ENCODE measurements around the gene P3R3URF.
A peak's percentile ranks its signal among the peaks of the same experiment; 100 is the strongest.

P3R3URF gene

GRCh38 chr1:46172321-46172720 is 4.0 kb downstream of the P3R3URF start:
- no peak for DNase-seq (ENCODE audit: low read depth in 2 of 2)

GRCh38 chr1:46171871-46172270 is 4.4 kb downstream of the P3R3URF start:
- no peak for DNase-seq (ENCODE audit: low read depth in 2 of 2)

GRCh38 chr1:46171351-46171750 is 4.9 kb downstream of the P3R3URF start:
- no peak for DNase-seq (ENCODE audit: low read depth in 2 of 2)

GRCh38 chr1:46169811-46170454 is 6.4 kb downstream of the P3R3URF start:
- no peak for DNase-seq (ENCODE audit: low read depth in 2 of 2)

GRCh38 chr1:46168477-46168876 is 7.8 kb downstream of the P3R3URF start:
- no peak for DNase-seq (ENCODE audit: low read depth in 2 of 2)

- DNase-seq (ENCODE audit: low read depth in 2 of 2): peak in 1 of 2 donors; percentile 13
Measured at GRCh38 chr1:46166521-46167462, 9.5 kb downstream of the P3R3URF start.

- DNase-seq (ENCODE audit: low read depth in 2 of 2): no peak
Measured at GRCh38 chr1:46160212-46160611, 16.1 kb downstream of the P3R3URF start.

- DNase-seq (ENCODE audit: low read depth in 2 of 2): no peak
Measured at GRCh38 chr1:46159516-46159915, 16.8 kb downstream of the P3R3URF start.

GRCh38 chr1:46158312-46159281 is 17.7 kb downstream of the P3R3URF start:
- no peak for DNase-seq (ENCODE audit: low read depth in 2 of 2)

GRCh38 chr1:46157916-46158311 is 18.4 kb downstream of the P3R3URF start:
- DNase-seq (ENCODE audit: low read depth in 2 of 2): no peak

- no peak for DNase-seq (ENCODE audit: low read depth in 2 of 2)
Measured at GRCh38 chr1:46153732-46154131, 22.6 kb downstream of the P3R3URF start.

- no peak for DNase-seq (ENCODE audit: low read depth in 2 of 2)
Measured at GRCh38 chr1:46153228-46153627, 23.1 kb downstream of the P3R3URF start.

- no peak for DNase-seq (ENCODE audit: low read depth in 2 of 2)
Measured at GRCh38 chr1:46152016-46152415, 24.3 kb downstream of the P3R3URF start.

- no peak for DNase-seq (ENCODE audit: low read depth in 2 of 2)
Measured at GRCh38 chr1:46150085-46150484, 26.2 kb downstream of the P3R3URF start.

- DNase-seq (ENCODE audit: low read depth in 2 of 2): no peak
Measured at GRCh38 chr1:46148318-46148717, 28.0 kb downstream of the P3R3URF start.

- no peak for DNase-seq (ENCODE audit: low read depth in 2 of 2)
Measured at GRCh38 chr1:46137916-46138315, 38.4 kb downstream of the P3R3URF start.

GRCh38 chr1:46136711-46137110 is 39.6 kb downstream of the P3R3URF start:
- no peak for DNase-seq (ENCODE audit: low read depth in 2 of 2)

GRCh38 chr1:46134660-46135331 is 41.5 kb downstream of the P3R3URF start:
- DNase-seq (ENCODE audit: low read depth in 2 of 2): no peak

- no peak for DNase-seq (ENCODE audit: low read depth in 2 of 2)
Measured at GRCh38 chr1:46133781-46134350, 42.4 kb downstream of the P3R3URF start.

- no peak for DNase-seq (ENCODE audit: low read depth in 2 of 2)
Measured at GRCh38 chr1:46133181-46133658, 43.1 kb downstream of the P3R3URF start.
